SH-SY5Y (cell line): ENCODE results near the gene UFC1.

Experiments used
- GATA2 ChIP-seq: IDR thresholded peaks from 2 replicates; pipeline ENCODE4 v1.6.1; 2011; ENCODE audit warnings: mild to moderate bottlenecking, low read depth, low read length
- GATA3 ChIP-seq: IDR thresholded peaks from 2 replicates; pipeline ENCODE4 v1.6.1; 2011; ENCODE audit warnings: low read depth, mild to moderate bottlenecking, low read length, moderate library complexity

UFC1 gene

DNA sequence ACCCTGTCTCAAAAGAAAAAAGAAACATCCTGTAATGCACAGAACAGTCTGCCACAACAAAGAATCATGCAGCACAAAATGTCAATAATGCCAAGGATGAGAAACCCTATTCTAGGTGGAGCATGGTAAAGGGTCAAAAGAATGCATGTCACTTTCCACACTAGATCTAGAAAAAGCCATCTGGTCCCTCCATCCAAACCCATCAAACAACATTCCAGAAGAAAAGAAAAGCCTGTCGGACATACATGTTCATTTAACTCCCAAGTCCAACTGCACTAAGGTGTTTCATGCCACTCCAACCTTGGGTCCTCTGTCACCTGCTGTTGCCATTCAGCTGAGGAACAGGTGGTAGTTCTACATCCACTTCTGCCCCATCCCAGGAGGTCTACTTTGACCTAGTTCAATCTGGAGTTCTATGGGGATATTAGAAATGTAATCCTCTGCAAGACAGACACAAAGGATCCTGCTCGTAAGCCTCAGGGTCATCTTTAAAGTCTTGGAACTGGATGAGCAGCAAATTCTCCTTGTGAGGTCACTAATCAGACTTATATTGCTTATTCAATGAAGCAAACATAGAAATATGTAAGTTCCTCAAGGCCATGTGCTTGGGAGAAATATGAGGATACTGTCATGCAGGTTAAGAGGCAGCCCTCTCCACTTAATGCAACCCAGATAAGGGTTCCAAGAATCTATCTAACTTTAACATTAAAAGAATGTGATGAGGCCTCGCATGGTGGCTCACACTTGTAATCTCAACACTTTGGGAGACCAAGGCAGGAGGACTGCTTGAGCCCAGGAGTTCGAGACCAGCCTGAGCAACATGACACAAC, 25.0 kb upstream of the UFC1 start:
- TF ChIP-seq GATA2 (no peak), GATA3 (no peak)

DNA sequence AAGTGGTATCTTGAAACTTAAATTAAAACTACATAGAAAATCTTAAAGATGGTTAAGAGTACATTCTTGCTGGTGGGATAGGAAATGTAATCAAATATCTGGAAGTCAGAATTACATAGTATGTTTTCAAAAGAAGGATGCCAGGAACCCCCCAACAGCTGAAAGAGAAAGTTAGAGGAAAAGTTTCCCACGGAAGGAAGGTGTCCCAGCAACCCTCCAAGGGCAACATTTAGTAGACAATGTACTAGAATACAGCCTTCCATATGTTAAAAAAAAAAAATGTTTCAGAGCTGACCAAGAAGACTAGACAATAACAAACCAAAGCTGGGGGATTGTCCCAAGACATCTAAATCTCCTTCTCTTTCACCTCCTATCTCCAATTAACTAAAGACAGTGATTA, 23.5 kb upstream of the UFC1 start:
- TF ChIP-seq GATA3 (no peak), GATA2 (no peak)

DNA sequence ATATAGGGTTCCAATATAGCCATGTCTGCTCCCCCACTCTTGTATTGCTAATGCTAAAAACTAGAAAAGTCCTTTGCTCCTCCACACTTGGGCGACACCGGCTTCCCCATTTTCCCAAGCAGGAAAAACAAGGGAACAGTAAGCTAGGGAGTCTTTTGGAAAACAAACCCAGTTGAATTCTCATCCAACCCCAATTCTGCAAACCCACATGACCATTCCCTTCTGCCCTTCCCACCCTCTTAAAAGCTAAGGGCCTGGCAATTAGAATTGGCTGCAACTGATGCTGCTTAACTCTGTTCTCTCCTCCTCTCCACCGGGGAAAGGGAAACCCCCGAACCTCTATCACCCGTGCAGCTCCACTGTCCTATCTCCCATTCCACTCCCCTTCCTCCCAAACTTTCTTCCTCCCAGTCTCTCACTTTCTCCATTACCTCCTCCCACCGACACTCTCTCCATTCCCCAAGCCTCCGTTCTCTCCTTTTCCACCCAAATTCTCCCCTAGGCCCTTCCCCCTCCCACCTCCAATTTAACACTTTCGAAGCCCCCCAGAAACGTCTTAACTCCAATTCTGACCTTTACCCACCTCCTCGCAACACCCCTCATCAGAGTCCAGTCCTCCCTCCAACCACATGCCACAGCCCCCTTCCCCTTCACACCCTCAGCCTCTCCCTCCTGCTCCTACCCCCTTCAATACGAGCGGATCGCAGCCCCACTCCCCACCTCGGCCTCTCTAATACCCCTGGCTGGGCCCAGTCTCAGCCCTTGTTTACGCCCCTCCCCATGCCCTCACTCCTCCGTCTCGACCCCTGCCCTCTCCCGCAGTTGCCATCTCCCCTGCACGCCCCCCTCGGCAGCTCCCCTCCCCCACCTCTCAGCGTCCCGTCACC, 22.0 kb upstream of the UFC1 start:
- TF ChIP-seq GATA2 (no peak), GATA3 (no peak)

DNA sequence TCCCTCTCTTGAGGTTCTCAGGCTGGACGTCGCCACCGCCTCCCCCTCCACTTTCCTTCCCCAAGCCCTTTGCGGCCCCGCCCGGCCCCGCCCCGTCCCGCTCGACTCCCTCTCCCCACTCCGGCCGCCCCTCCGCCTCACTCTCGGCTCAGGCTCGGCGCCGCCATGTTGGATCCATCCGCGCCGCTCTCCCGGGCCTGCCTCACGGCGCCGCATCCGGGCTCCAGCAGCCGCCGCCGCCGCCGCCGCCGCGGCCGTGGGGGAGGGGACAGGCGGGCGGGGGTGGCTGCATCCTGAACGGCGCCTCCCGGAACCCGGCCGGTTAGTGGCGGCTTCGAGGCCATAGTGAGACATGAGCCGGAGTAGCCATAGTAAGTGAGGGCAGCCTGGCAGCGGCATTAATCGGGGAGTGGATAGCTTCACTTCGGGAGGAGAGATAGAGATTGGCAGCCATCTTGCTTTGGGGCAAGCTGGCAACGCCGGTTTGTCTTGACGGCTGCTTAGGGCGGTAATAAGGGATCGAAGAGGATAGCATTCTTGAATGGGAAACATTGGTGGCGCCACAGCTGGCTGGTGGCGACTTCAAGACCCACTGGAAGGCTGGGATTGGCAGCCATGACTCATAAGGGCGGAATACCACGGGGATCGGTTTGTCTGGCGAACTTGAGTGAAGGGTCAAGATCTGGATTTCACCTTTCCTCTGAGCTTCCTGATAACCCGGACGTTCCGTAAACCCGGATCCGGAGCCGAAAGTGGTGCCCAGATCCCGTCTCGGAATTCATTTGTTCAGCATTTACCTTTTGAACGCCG, 21.2 kb upstream of the UFC1 start, which contains the start of gene DEDD:
Gene DEDD, minus strand, starts transcription at position 258 of the 810 bp plus-strand sequence. CDS start 8,205 bp downstream, outside the sequence.
- TF ChIP-seq GATA3, result no peak
- TF ChIP-seq GATA2, result no peak

DNA sequence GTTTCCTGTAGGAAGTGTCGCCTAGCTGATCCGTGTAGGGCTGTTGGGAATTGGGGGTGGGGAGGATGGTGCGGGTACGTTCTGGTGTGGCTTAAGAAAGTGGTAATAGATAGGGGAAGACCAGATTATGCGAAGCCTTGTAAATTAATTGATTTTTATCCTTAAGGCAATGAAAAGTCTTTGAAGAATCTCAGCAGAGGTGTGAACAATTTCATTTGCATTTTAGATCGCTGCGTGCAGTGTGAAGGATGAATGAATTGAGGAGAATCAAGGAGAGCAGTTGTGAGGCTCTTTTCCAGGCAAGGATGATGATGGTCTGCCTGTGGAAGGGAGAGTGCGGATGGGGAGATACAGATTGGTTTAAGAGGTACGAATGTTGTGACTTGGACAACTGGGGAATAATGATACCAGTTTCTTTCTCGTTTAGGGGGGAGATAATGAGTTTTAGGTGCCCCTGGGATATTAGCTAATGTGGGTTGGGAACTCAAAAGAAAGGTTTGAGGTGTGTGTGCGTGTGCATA, 20.5 kb upstream of the UFC1 start:
- no peak for TF ChIP-seq GATA2
- no peak for TF ChIP-seq GATA3

DNA sequence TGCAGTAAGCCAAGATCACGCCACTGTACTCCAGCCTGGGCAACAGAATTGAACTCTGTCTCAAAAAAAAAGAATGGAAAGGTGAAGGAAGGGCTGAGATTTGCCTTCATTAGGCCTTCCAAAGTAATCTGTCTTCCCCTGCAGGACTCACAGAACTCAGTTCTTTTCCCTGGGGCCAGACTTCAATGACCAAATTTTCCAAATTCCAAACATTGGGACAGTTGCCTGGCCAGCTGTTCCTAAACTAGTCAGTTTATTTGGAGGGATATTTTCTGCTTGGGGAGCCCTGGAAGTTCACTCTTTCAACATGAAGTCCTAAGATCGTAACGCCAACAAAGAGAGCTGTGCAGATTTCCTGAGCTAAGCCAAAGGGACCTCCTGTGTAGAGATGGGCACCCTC, 15.9 kb upstream of the UFC1 start:
- TF ChIP-seq GATA2, result no peak
- no peak for TF ChIP-seq GATA3

DNA sequence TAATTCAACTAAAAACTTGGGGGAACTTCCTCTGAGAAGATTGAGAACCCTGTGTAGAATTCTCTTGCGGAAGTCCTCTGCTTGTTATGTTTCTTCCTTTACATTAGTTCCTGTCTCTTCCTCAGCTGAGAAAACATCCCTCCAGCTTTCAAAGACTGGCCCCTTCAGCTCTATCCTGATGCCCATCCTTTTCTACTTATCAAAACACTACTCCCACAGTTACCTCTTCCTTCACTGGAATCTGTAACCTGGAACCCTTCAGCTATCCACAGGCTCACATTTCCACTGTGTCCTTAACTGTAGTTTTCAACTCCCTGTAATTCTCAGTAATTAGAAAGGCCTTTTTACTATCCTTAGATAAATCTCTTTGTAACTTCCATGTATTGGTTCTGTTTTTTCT, 15.3 kb upstream of the UFC1 start:
- no peak for TF ChIP-seq GATA3
- TF ChIP-seq GATA2, result no peak

DNA sequence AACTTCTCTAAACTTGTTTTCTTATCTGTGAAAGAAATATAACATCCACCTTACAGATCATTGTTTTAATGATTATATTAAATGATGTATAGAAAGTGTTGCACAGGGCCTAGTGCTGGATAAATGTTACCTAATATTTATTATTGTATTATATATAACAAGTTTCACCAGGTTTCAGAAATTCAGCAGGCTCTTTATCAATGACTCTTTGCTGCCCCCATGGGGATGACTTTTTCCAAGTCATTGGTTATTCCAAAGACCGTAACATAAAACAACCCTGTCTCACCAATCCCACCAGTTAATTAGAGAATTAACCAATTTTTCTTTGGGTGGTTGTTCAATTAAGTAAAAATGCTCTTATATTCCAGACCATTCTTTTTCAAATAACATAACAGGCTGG, 14.0 kb upstream of the UFC1 start:
- TF ChIP-seq GATA2 (no peak), GATA3 (no peak)

DNA sequence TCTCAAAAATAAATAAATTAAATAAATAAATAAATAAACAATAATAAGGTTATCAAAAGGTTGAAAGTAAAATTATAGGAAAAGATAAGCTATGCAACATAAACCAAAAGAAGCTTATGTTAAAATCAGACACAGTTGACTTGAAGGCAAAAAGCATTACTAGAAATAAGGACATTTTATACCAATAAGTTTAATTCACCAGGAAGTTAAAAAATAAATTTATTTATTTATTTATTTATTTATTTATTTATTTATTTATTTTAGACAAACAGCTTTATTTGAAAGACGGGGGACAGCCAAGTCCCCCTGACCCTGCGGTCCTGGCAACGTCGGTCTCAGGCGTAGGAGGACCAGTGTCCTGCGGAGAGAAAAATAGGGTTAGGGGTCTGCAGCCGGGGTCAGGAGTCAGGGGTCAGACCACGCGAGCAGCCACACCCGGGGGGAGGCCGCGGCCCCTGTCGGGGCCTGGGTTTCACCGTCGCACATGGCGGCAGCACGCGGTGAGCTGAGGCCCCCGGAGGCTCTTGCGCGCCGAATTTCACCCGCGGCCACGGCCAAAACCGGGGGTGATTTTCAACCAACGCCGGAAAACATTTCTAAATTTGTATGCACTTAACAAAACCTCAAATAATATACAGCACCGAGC, 12.9 kb upstream of the UFC1 start:
- TF ChIP-seq GATA2 (no peak), GATA3 (no peak)

DNA sequence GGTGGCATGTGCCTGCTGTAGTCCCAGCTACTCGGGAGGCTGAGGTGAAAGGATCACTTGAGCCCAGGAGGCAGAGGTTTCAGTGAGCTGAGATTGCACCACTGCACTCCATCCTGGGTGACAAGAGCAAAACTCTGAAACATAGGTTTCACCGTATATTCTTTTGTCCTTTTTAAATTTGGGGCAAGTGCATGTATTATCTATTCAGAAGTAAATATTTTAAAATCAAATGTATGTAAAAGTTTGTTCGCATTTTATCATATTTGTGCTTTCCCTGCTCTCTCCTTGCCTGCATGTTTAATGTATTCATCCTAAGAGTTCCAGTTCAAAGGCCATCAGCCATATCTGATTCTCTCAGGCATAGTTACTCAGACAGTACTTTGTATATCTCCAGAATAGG, 7.9 kb upstream of the UFC1 start:
- TF ChIP-seq GATA3 (no peak), GATA2 (no peak)

DNA sequence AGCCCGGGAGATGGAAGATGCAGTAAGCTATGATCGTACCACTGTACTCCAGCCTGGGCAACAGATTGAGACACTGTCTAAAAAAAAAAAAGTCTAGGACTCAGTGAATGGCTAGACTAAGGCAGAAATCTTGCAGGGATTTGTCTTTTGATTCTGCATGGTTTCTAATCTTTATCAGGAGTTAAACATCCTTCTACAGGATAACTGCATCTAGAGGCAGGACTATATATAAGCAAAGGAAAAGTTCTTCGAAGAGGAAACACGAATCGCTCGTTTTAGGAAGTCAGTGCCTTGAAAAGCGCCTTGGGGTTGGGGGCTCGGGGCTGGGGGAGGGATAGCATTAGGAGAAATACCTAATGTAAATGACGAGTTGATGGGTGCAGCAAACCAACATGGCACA, 602 bp upstream of the UFC1 start:
- no peak for TF ChIP-seq GATA3

DNA sequence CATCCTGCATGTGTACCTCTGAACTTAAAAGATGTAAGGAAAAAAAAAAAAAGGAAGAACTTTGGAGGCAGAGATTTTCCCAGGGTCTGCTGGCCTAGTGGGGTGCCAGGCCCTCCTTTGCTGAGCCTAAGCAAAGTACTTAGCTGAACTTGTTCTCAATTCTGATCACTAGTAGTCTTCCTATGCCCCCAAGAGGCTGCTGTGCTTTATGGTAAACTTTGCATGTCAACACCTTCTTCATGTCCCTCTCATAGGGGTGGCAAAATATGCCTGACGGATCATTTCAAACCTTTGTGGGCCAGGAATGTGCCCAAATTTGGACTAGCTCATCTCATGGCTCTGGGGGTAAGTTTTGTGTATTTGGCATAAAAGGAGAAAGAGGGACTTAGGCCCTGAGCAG, 4.1 kb downstream of the UFC1 start:
- no peak for TF ChIP-seq GATA3
- no peak for TF ChIP-seq GATA2

DNA sequence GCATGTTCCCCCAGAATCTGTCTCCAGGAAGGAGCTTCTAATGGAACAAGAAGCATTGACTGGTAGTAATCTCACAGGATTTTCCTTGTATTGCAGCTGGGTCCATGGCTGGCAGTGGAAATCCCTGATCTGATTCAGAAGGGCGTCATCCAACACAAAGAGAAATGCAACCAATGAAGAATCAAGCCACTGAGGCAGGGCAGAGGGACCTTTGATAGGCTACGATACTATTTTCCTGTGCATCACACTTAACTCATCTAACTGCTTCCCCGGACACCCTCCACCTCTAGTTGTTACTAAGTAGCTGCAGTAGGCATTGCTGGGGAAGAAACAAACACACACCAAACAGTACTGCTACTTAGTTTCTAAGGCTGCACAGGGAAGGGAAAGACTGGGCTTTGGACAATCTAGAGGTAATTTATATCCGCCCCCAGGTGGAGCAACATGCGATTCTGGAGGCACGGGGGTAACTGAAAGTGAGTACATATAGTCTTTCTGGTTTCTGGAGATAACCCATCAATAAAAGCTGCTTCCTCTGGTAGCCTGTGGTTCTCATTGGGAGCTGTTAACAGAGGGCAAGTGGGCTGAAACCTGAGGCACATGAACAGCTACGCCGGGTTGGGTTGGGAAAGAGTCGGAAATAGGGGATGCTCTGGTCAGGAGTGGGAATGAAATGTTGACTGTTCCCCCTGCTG, 4.7 kb downstream of the UFC1 start:
- TF ChIP-seq GATA2 (no peak), GATA3 (no peak)
